Loucy (cell line): ENCODE data around the gene UBE2L3.
"Not testable (repeated sequence)": the region's sequence is repeated elsewhere in the genome, so short reads cannot be mapped to it uniquely, and the experiment has no call there.

Experiments used
- H2AFZ ChIP-seq: fragments of 200-600 bp; sonication (generic); 2 replicates; pipeline ENCODE4 v1.6.0; 2016; ENCODE audit warnings: antibody characterized with exemption, mild to moderate bottlenecking, low read length, moderate library complexity
- H3F3A ChIP-seq: fragments of 200-600 bp; 2 replicates; pipeline ENCODE4 v1.6.0; 2016; ENCODE audit warnings: antibody characterized with exemption, low read depth, mild to moderate bottlenecking
- H3K27me3 ChIP-seq: fragments of 200-600 bp; sonication (generic); 2 replicates; pipeline ENCODE4 v1.6.1; 2014; ENCODE audit warnings: low read length, mild to moderate bottlenecking; ENCODE audit not compliant: insufficient read depth, poor library complexity, severe bottlenecking
- H3K36me3 ChIP-seq: fragments of 200-600 bp; sonication (generic); 2 replicates; pipeline ENCODE4 v1.6.1; 2016; ENCODE audit warnings: low read length; ENCODE audit not compliant: insufficient read depth
- H3K4me1 ChIP-seq: fragments of 200-600 bp; sonication (generic); 2 replicates; pipeline ENCODE4 v1.5.1; 2014; ENCODE audit warnings: low read length, mild to moderate bottlenecking; ENCODE audit not compliant: insufficient read depth, poor library complexity, severe bottlenecking
- H3K4me2 ChIP-seq: fragments of 200-600 bp; sonication (generic); 2 replicates; pipeline ENCODE4 v1.6.0; 2014; ENCODE audit warnings: antibody characterized with exemption, low read length, low read depth, mild to moderate bottlenecking; ENCODE audit not compliant: poor library complexity, severe bottlenecking
- H3K4me3 ChIP-seq: fragments of 200-600 bp; sonication (generic); 2 replicates; pipeline ENCODE4 v1.5.1; 2014; ENCODE audit warnings: low read length, mild to moderate bottlenecking, mixed read lengths; ENCODE audit not compliant: poor library complexity, severe bottlenecking
- H3K79me2 ChIP-seq: fragments of 200-600 bp; sonication (generic); 2 replicates; pipeline ENCODE4 v1.6.1; 2014; ENCODE audit warnings: low read length; ENCODE audit not compliant: insufficient read depth
- H3K9ac ChIP-seq: fragments of 200-600 bp; sonication (generic); 2 replicates; pipeline ENCODE4 v1.6.0; 2014; ENCODE audit warnings: mild to moderate bottlenecking, low read depth, low read length, moderate library complexity; ENCODE audit not compliant: poor library complexity, severe bottlenecking
- H3K9me2 ChIP-seq: fragments of 200-600 bp; sonication (generic); replicated peaks from 2 replicates; pipeline ENCODE4 v1.6.1; 2016; ENCODE audit warnings: low read depth, low read length, mixed read lengths
- H3K9me3 ChIP-seq: fragments of 200-600 bp; sonication (generic); 2 replicates; pipeline ENCODE4 v1.6.1; 2014; ENCODE audit warnings: mild to moderate bottlenecking, antibody characterized with exemption, low read length, low read depth; ENCODE audit not compliant: insufficient read depth
- H4K20me1 ChIP-seq: fragments of 200-600 bp; sonication (generic); 2 replicates; pipeline ENCODE4 v1.6.0; 2014; ENCODE audit warnings: antibody characterized with exemption, low read length, mild to moderate bottlenecking; ENCODE audit not compliant: insufficient read depth, poor library complexity, severe bottlenecking

The UBE2L3 gene

GRCh38 chr22:21544432-21545322 is 22.8 kb upstream of the UBE2L3 start:
- H3K9ac ChIP-seq, H3K9me3 ChIP-seq, H3K27me3 ChIP-seq, H3K36me3 ChIP-seq, H3K9me2 ChIP-seq, H3K79me2 ChIP-seq, H3K4me2 ChIP-seq, H4K20me1 ChIP-seq, H3K4me3 ChIP-seq, H2AFZ ChIP-seq, H3K4me1 ChIP-seq, H3F3A ChIP-seq: not testable (repeated sequence)

- not testable (repeated sequence) for H2AFZ ChIP-seq, H4K20me1 ChIP-seq, H3K9me3 ChIP-seq, H3K9ac ChIP-seq, H3K79me2 ChIP-seq, H3F3A ChIP-seq, H3K9me2 ChIP-seq, H3K4me1 ChIP-seq, H3K4me2 ChIP-seq, H3K27me3 ChIP-seq, H3K4me3 ChIP-seq, H3K36me3 ChIP-seq
Observed at GRCh38 chr22:21549558-21549957, 18.0 kb upstream of the UBE2L3 start.

GRCh38 chr22:21550008-21550677 is 17.4 kb upstream of the UBE2L3 start:
- H3K9me3 ChIP-seq, H2AFZ ChIP-seq, H3K4me2 ChIP-seq, H3K79me2 ChIP-seq, H3K36me3 ChIP-seq, H3F3A ChIP-seq, H3K4me1 ChIP-seq, H3K9ac ChIP-seq, H4K20me1 ChIP-seq, H3K9me2 ChIP-seq, H3K4me3 ChIP-seq, H3K27me3 ChIP-seq: not testable (repeated sequence)

GRCh38 chr22:21550678-21551047 is 16.9 kb upstream of the UBE2L3 start:
- not testable (repeated sequence) for H3K4me2 ChIP-seq, H3K9ac ChIP-seq, H3K27me3 ChIP-seq, H3K79me2 ChIP-seq, H3K9me3 ChIP-seq, H3F3A ChIP-seq, H3K4me3 ChIP-seq, H3K9me2 ChIP-seq, H4K20me1 ChIP-seq, H2AFZ ChIP-seq, H3K36me3 ChIP-seq, H3K4me1 ChIP-seq

GRCh38 chr22:21551361-21551760 is 16.2 kb upstream of the UBE2L3 start, which contains the start of gene RIMBP3C:
TSS of gene RIMBP3C (minus strand) at chr22:21551461. CDS start at chr22:21550976, 485 bp downstream.
- not testable (repeated sequence) for H3K9ac ChIP-seq, H3F3A ChIP-seq, H3K79me2 ChIP-seq, H3K9me2 ChIP-seq, H3K4me1 ChIP-seq, H3K4me3 ChIP-seq, H4K20me1 ChIP-seq, H3K9me3 ChIP-seq, H3K4me2 ChIP-seq, H3K36me3 ChIP-seq, H3K27me3 ChIP-seq, H2AFZ ChIP-seq

- H3K79me2 ChIP-seq, H4K20me1 ChIP-seq, H3K9me2 ChIP-seq, H3K4me1 ChIP-seq, H2AFZ ChIP-seq, H3K9me3 ChIP-seq, H3K4me3 ChIP-seq, H3K36me3 ChIP-seq, H3K4me2 ChIP-seq, H3K27me3 ChIP-seq, H3K9ac ChIP-seq, H3F3A ChIP-seq: not testable (repeated sequence)
Observed at GRCh38 chr22:21559345-21560125, 8.0 kb upstream of the UBE2L3 start.

GRCh38 chr22:21560657-21561056 is 6.9 kb upstream of the UBE2L3 start:
- not testable (repeated sequence) for H2AFZ ChIP-seq, H3K27me3 ChIP-seq, H3K4me1 ChIP-seq, H3K4me2 ChIP-seq, H4K20me1 ChIP-seq, H3K79me2 ChIP-seq, H3K36me3 ChIP-seq, H3K9ac ChIP-seq, H3K4me3 ChIP-seq, H3K9me3 ChIP-seq, H3K9me2 ChIP-seq, H3F3A ChIP-seq
